ENCODE measurements around the gene VSIG10L2.

VSIG10L2 gene

DNA sequence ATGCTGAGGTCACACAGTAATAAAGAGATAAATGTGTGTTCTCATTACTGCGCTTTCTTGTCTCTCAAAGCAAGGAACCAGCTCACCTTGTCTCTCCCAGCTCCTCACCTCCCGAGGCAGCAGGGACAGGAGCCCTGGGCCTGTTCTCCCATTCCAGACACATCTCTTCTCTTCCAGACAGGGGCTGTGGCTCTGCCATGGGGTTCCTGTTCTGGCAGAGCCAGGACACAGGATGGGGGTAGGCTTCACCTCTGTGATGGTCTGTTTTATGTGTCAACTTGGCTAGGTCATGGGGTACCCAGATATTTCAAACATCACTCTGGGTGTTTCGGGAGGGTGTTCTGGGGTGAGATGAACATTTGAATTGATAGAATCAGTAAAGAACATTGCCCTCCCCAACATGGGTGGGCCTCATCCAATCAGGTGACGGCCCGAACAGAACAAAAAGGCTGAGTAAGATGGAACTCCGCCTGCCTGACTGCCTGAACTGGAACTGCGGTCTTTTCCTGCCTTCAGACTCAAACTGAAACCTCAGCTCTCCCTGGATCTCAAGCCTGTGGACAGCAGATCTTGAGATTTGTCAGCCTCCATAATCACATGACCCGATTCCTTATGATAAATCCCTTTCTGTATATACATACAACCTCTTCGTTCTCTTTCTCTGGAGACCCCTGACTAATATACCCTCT is 2.0 kb upstream of the VSIG10L2 start:
- TF ChIP-seq ZFX (IDR thresholded peaks at IDR 0.05; ENCODE audit: borderline replicate concordance) = no peak
- TF ChIP-seq, protein P1, sequence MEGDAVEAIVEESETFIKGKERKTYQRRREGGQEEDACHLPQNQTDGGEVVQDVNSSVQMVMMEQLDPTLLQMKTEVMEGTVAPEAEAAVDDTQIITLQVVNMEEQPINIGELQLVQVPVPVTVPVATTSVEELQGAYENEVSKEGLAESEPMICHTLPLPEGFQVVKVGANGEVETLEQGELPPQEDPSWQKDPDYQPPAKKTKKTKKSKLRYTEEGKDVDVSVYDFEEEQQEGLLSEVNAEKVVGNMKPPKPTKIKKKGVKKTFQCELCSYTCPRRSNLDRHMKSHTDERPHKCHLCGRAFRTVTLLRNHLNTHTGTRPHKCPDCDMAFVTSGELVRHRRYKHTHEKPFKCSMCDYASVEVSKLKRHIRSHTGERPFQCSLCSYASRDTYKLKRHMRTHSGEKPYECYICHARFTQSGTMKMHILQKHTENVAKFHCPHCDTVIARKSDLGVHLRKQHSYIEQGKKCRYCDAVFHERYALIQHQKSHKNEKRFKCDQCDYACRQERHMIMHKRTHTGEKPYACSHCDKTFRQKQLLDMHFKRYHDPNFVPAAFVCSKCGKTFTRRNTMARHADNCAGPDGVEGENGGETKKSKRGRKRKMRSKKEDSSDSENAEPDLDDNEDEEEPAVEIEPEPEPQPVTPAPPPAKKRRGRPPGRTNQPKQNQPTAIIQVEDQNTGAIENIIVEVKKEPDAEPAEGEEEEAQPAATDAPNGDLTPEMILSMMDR (IDR thresholded peaks at IDR 0.05) = no peak
- no peak overlapping the region for H3K27ac ChIP-seq

DNA sequence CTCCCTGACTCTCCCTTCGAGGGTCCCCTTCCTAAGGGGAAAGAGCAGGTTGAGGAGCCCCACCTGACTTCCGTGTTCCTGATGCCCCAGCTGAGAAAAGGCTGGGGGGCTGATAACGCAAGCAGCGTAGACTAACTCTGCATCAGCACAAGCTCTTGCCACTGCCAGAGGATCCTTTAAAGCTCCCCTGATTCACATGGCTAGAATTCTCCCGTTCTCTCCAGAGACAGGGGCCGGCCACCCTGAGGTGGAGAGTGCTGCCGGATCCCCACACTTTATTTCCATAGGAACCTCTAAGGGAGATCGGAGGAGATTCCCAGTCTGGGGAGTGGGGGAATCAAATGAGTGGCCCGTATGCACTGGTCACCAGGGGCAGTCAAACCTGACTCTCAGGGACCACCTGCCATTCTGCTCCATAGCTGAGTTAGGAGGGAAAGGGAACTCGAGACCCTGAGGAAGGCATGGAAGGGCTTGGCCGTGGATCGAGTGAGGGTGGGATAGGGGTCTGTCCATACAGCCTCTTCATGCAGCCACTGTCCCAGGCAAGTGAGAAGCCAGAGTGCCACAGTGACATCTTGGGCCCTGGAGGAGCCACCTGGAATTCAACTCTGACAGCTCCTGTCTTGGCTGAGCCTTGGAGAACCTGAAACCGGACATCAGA is 1.4 kb upstream of the VSIG10L2 start:
- TF ChIP-seq ZFX (IDR thresholded peaks at IDR 0.05; ENCODE audit: borderline replicate concordance) = no peak
- TF ChIP-seq, protein P1 (IDR thresholded peaks at IDR 0.05) = no peak
- no peak overlapping the region for H3K27ac ChIP-seq

DNA sequence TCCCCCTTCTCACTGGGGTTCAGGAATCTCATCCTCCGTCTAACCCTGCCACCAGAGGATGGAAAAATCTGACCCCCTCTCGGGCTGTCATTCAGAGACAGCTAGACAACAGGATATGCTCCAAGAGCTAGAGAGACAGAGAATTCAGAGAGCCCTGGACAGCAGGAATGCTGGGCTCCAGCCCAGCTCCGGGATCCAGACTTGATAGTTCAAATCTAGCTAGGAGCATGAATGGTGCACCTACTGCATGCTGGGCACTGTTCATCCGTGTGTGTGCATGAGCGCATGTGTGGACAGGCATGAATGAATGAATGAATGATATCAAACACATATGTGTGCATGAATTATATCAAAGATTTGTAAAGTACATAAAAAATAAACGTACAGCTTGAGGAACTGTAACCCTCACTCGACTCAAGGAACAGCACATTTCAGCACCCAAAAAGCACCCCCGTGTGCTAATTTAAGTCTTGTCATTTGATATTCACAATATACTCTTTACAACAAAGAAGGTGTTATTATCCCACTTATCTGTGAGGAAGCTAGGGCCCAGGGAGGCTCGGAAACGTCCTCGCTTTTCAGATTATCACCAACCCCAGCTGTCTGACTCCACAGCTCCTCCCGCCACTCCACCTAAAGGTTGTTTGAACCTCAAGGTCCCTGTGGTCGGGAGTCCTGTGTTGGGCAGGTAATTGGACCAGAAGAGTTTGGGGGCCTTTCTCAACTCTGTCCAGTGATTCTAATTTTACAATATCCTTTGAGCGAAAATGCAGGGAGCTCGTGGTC is 640 bp upstream of the VSIG10L2 start:
- H3K27ac ChIP-seq = no peak overlapping the region
- TF ChIP-seq ZFX (IDR thresholded peaks at IDR 0.05; ENCODE audit: borderline replicate concordance) = no peak
- TF ChIP-seq, protein P1 (IDR thresholded peaks at IDR 0.05) = no peak

DNA sequence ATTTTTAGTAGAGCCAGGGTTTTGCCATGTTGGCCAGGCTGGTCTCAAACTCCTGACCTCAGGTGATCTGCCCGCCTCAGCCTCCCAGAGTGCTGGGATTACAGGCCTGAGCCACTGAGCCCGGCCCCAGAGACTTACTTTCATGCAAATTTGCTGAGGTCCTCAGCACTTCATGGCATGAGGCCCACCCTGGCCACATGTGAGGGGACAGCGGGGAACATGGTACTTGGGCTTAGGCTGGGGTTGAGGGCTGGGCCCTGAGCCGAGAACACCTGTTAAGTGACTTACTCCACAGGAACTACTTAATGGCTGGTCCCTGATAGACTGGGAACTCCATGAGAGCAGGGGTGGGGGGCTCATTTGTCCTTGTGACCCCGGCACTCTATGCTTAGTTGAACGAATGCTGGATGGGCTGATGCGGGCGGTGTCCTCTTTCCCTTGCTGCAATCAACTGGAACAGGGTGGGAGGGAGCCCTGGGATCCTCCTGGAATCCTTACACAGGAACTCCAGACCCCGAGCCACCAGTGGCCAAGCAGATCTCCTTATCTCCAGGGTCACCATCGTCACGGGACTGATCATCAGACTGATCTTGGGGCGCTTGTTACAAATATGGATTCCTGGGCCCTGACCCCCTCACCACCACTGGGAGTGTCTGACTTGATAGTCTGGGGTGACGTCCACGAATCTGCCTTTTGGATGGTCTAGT is 1.0 kb downstream of the VSIG10L2 start:
- H3K27ac ChIP-seq = no peak overlapping the region
- TF ChIP-seq, protein P1 (IDR thresholded peaks at IDR 0.05) = no peak
- TF ChIP-seq ZFX (IDR thresholded peaks at IDR 0.05; ENCODE audit: borderline replicate concordance) = no peak

DNA sequence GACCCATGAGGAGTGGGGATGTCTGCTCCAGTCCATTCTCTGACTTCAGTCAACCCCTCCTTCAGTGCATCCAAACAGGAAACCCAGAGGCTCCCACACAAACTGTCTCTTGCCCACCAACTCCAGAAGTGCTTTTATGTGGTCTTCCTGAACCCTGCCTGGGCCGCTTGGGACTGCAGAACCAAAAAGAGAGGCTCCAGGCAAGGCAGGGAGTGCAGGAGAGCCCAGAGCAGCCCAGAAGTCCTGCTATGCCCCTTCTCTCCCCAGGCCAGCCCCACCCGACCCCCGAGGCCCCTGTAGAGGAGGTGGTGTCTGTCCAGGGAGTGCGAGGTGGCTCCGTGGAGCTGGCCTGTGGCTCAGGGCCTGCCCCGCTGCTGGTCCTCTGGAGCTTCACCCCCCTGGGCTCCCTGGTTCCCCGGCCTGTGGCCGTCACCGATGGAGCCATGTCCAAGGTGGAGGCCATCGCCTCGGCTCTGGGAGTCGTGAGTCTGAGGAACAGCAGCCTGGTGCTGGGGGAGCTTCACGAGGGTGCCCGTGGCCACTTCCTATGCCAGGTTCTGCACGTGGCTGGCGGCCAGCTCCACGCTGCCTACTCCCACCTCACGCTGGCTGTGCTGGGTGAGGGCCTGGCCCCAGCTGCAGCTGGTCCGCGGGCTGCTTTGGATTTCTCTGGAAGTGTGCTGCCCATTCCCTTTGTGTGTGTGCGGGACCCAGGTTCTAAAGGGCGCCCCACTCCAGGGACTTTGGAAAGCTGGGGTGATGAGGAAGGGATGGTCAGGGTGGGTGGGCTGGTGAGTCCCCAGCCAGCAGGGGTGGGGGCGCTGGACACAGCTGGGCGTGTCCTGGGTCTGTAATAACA is 1.8 kb downstream of the VSIG10L2 start:
- TF ChIP-seq ZFX (IDR thresholded peaks at IDR 0.05; ENCODE audit: borderline replicate concordance) = no peak
- TF ChIP-seq, protein P1 (IDR thresholded peaks at IDR 0.05) = no peak
- H3K27ac ChIP-seq = no peak overlapping the region

DNA sequence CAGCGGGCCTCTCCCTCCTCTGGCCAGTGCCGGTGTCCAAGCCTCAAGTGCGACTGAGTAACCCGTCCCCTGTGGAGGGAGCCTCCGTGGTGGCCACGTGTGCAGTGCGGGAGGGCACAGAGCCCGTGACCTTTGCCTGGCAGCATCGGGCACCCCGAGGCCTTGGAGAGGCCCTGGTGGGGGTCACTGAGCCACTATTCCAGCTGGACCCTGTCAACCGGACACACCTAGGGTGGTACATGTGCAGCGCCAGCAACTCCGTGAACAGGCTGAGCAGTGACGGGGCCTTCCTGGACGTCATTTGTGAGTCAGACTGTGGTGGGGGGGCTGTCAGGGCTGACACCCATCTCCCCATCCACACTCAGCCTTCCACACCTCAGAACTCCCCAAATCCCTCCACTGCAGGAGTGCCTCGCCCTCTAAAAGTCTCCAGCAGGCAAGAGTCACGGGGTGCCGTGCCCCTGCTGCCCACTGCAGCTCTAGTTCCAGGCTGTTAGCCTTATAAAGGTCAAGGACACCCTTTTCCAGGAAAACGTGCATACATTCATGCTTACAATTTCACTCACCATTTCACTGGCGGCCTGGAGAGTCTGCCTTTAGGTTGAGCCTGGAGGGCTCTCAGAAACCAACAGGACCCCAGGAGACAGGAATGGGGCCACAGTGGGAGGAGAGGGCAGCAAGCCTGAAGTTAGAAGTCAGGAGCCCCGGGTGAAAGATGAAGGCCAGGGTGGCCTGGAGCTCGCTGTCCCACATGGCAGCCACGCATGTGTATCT is 2.6 kb downstream of the VSIG10L2 start:
- H3K27ac ChIP-seq = no peak overlapping the region
- no peak for TF ChIP-seq ZFX (IDR thresholded peaks at IDR 0.05; ENCODE audit: borderline replicate concordance)
- TF ChIP-seq, protein P1 (IDR thresholded peaks at IDR 0.05) = no peak

All from 22Rv1 (cell line).